Astrocyte of the cerebellum (primary cell): Measurements from ENCODE around the gene MARK2.

ENCODE experiments used
- DNase-seq: peaks from one replicate; pipeline ENCODE4 v3.0.0-alpha.2; 2011; ENCODE audit warnings: low read depth
- H3K4me3 ChIP-seq: 2 replicates; pipeline ENCODE4 v1.5.1; 2011; ENCODE audit warnings: mild to moderate bottlenecking, low read depth, low read length, moderate library complexity
- CTCF ChIP-seq: IDR thresholded peaks from 2 replicates; pipeline ENCODE4 v1.5.1; 2012; ENCODE audit warnings: low read length, low read depth, moderate library complexity, mild to moderate bottlenecking; ENCODE audit errors: missing control alignments
- in situ Hi-C: cut with HindIII; loops from 2 replicates; pipeline ENCODE4 v1.10.0; 2017; ENCODE audit warnings: low sequenced_read_pairs

The MARK2 gene

GRCh38 chr11:63837027-63837688, 1.8 kb upstream of the MARK2 start:
- no peak overlapping the region for H3K4me3 ChIP-seq
- in situ Hi-C loops, result loop anchor here (5.0 kb wide), 2 partner anchors 65 to 120 kb away; no protein-coding TSS in a partner anchor
- DNase-seq, result peak; percentile 60
- TF ChIP-seq CTCF, result peak; percentile 86

- DNase-seq, result no peak
- no peak for TF ChIP-seq CTCF
- H3K4me3 ChIP-seq, result no peak overlapping the region
- in situ Hi-C loops, result loop anchor here (5.0 kb wide), 2 partner anchors 65 to 120 kb away; no protein-coding TSS in a partner anchor
These were observed 1.2 kb upstream of the MARK2 start for GRCh38 chr11:63837739-63838138.

- peak overlapping the region; percentile 6 for H3K4me3 ChIP-seq
- TF ChIP-seq CTCF, result no peak
- in situ Hi-C loops, result loop anchor here (5.0 kb wide), 2 partner anchors 64 to 119 kb away; no protein-coding TSS in a partner anchor
- no peak for DNase-seq
These were observed 696 bp upstream of the MARK2 start for GRCh38 chr11:63838150-63838677.

GRCh38 chr11:63839508-63840355, 822 bp downstream of the MARK2 start:
- no peak for DNase-seq
- H3K4me3 ChIP-seq, result peak overlapping the region; percentile 91
- in situ Hi-C loops, result loop anchor here (5.0 kb wide), 2 partner anchors 63 to 118 kb away; no protein-coding TSS in a partner anchor
- TF ChIP-seq CTCF, result no peak

- peak overlapping the region; percentile 91 for H3K4me3 ChIP-seq
- DNase-seq, result no peak
- in situ Hi-C loops, result no loop called here
- TF ChIP-seq CTCF, result no peak
These were observed 1.6 kb downstream of the MARK2 start for GRCh38 chr11:63840356-63841060.

- in situ Hi-C loops, result no loop called here
- no peak for DNase-seq
- H3K4me3 ChIP-seq, result peak overlapping the region; percentile 91
- TF ChIP-seq CTCF, result no peak
These were observed 2.6 kb downstream of the MARK2 start for GRCh38 chr11:63841554-63841953.
